Fibroblast of upper back skin (primary cell): ENCODE results near the gene ARHGDIG.
A peak's percentile ranks its signal among the peaks of the same experiment; 100 is the strongest.
"Not testable (repeated sequence)": the region's sequence is repeated elsewhere in the genome, so short reads cannot be mapped to it uniquely, and the experiment has no call there.

Experiments used
- DNase-seq: peaks from one replicate; pipeline ENCODE4 v3.0.0-alpha.2; 2013

ARHGDIG gene

GRCh38 chr16:301950-302349 is 21.6 kb downstream of the ARHGDIG start:
- DNase-seq: no peak

GRCh38 chr16:303760-304505 is 23.5 kb downstream of the ARHGDIG start:
- peak; percentile 1 for DNase-seq

GRCh38 chr16:305916-306626 is 25.7 kb downstream of the ARHGDIG start:
- DNase-seq: no peak

- no peak for DNase-seq
Measured at GRCh38 chr16:306911-307370, 26.6 kb downstream of the ARHGDIG start.

GRCh38 chr16:307691-308312 is 27.4 kb downstream of the ARHGDIG start:
- no peak for DNase-seq

GRCh38 chr16:309476-309875 is 29.1 kb downstream of the ARHGDIG start:
- no peak for DNase-seq

GRCh38 chr16:311725-312124 is 31.3 kb downstream of the ARHGDIG start:
- DNase-seq: no peak

- no peak for DNase-seq
Measured at GRCh38 chr16:314351-314750, 34.0 kb downstream of the ARHGDIG start.

- no peak for DNase-seq
Measured at GRCh38 chr16:314795-315299, 34.5 kb downstream of the ARHGDIG start.

- no peak for DNase-seq
Measured at GRCh38 chr16:316741-317464, 36.5 kb downstream of the ARHGDIG start.

- no peak for DNase-seq
Measured at GRCh38 chr16:317583-317982, 37.2 kb downstream of the ARHGDIG start.

- DNase-seq: no peak
Measured at GRCh38 chr16:318628-319027, 38.2 kb downstream of the ARHGDIG start.

GRCh38 chr16:320206-320605 is 39.8 kb downstream of the ARHGDIG start:
- DNase-seq: no peak

GRCh38 chr16:321532-321931 is 41.1 kb downstream of the ARHGDIG start:
- no peak for DNase-seq

GRCh38 chr16:322476-323143 is 42.2 kb downstream of the ARHGDIG start:
- DNase-seq: no peak

- DNase-seq: no peak
Measured at GRCh38 chr16:324201-324450, 43.7 kb downstream of the ARHGDIG start.

GRCh38 chr16:324451-325334 is 44.3 kb downstream of the ARHGDIG start:
- DNase-seq: no peak

GRCh38 chr16:325375-326145 is 45.2 kb downstream of the ARHGDIG start:
- DNase-seq: no peak

- no peak for DNase-seq
Measured at GRCh38 chr16:330741-331140, 50.4 kb downstream of the ARHGDIG start.

- DNase-seq: not testable (repeated sequence)
Measured at GRCh38 chr16:331181-331814, 50.9 kb downstream of the ARHGDIG start.
